H1 (cell line): Measurements from ENCODE around the gene ARHGEF25. TPM values are rescaled to one million over a fixed set of nuclear protein-coding genes. Genes with fewer than 3 reads are reported as not detected.
A peak's percentile ranks its signal among the peaks of the same experiment; 100 is the strongest.

Source experiments
- CTCF ChIA-PET: fragments of 300-600 bp; sonication (Branson Sonifier 250); formaldehyde crosslinking; loops from one replicate; lab custom pipeline; 2021; ENCODE audit not compliant: partially characterized antibody; lab: Charles Lee
- POLR2A ChIA-PET: fragments of 300-600 bp; sonication (Branson Sonifier 250); formaldehyde crosslinking; loops from one replicate; lab custom pipeline; 2021; ENCODE audit warnings: inconsistent platforms; ENCODE audit not compliant: partially characterized antibody; lab: Charles Lee
- DNase-seq, 2 experiments: peaks; one replicate each; pipeline versions ENCODE4 v3.0.0 to v3.0.0-alpha.2; 2010 to 2022; ENCODE audit warnings: low spot score in 2 of 2, low read depth in 1 of 2, mixed read lengths in 1 of 2
- FAIRE-seq: peaks from 2 replicates; lab custom pipeline; 2011; peaks lifted over from hg19 to GRCh38; lab: Jason Lieb, UNC
- H2AFZ ChIP-seq: 2 replicates; pipeline ENCODE4 v1.8.1; 2012; ENCODE audit warnings: low read length, inconsistent platforms
- H2AK5ac ChIP-seq: 2 replicates; pipeline ENCODE4 v1.6.1; 2013; ENCODE audit warnings: low read depth, low read length
- H2BK120ac ChIP-seq: replicated peaks from 2 replicates; pipeline ENCODE3; 2013; ENCODE audit warnings: low read depth, low read length, inconsistent platforms
- H2BK12ac ChIP-seq: 2 replicates; pipeline ENCODE4 v1.6.1; 2013; ENCODE audit warnings: low read depth, low read length
- H2BK15ac ChIP-seq: 2 replicates; pipeline ENCODE4 v1.6.1; 2013; ENCODE audit warnings: low read length
- H2BK20ac ChIP-seq: 2 replicates; pipeline ENCODE4 v1.6.1; 2013; ENCODE audit warnings: low read length
- H2BK5ac ChIP-seq: 2 replicates; pipeline ENCODE4 v1.6.1; 2013; ENCODE audit warnings: low read depth, low read length
- H3K14ac ChIP-seq: 2 replicates; pipeline ENCODE4 v1.6.1; 2013; ENCODE audit warnings: inconsistent platforms; ENCODE audit not compliant: insufficient read length
- H3K18ac ChIP-seq: 2 replicates; pipeline ENCODE4 v1.6.1; 2013; ENCODE audit warnings: low read length; ENCODE audit errors: extremely low read depth
- H3K23ac ChIP-seq: 2 replicates; pipeline ENCODE4 v1.6.1; 2013; ENCODE audit warnings: inconsistent platforms; ENCODE audit not compliant: insufficient read length
- H3K23me2 ChIP-seq: 2 replicates; pipeline ENCODE4 v1.6.1; 2013; ENCODE audit warnings: low read depth, low read length
- H3K27ac ChIP-seq: 2 replicates; pipeline ENCODE4 v1.6.1; 2011; ENCODE audit warnings: low read depth, low read length, inconsistent platforms
- H3K27me3 ChIP-seq, 4 experiments: replicated peaks in 1 of 4; 1 replicate in 1 of 4; 2 replicates in 3 of 4; pipeline versions ENCODE4 v1.6.1 to v1.8.1; 2011 to 2013; ENCODE audit warnings: low read length in 3 of 4, mild to moderate bottlenecking in 3 of 4, inconsistent platforms in 2 of 4, mixed read lengths in 2 of 4, moderate library complexity in 1 of 4; ENCODE audit not compliant: control insufficient read depth in 3 of 4, insufficient read depth in 3 of 4; ENCODE audit errors: extremely low read depth in 1 of 4
- H3K36me3 ChIP-seq, 4 experiments: 2 replicates each; pipeline versions ENCODE4 v1.6.1 to v1.8.1; 2011 to 2013; ENCODE audit warnings: mild to moderate bottlenecking in 4 of 4, low read length in 3 of 4, moderate library complexity in 2 of 4, control low read depth in 1 of 4, inconsistent platforms in 1 of 4; ENCODE audit not compliant: insufficient read depth in 4 of 4, control insufficient read depth in 2 of 4
- H3K4ac ChIP-seq: replicated peaks from 2 replicates; pipeline ENCODE3; 2013; ENCODE audit warnings: low read length, low read depth, mixed read lengths, inconsistent platforms; ENCODE audit not compliant: insufficient read length
- H3K4me1 ChIP-seq, 4 experiments: replicated peaks in 1 of 4; 1 replicate in 1 of 4; 2 replicates in 3 of 4; pipeline versions ENCODE4 v1.6.1 to v1.8.1; 2011 to 2013; ENCODE audit warnings: low read length in 3 of 4, inconsistent platforms in 2 of 4, mixed read lengths in 1 of 4; ENCODE audit not compliant: insufficient read depth in 4 of 4, control insufficient read depth in 3 of 4
- H3K4me2 ChIP-seq, 2 experiments: 2 replicates each; pipeline versions ENCODE4 v1.6.1 to v1.8.1; 2011 to 2013; ENCODE audit warnings: low read depth in 2 of 2, low read length in 2 of 2, control low read depth in 1 of 2, inconsistent platforms in 1 of 2, mild to moderate bottlenecking in 1 of 2; ENCODE audit not compliant: insufficient read depth in 1 of 2
- H3K4me3 ChIP-seq, 4 experiments: fragments of 200-600, 300-600 bp in 1 of 4; sonication (generic), shearing (Covaris generic), sonication (Bioruptor Twin) in 1 of 4; 2 replicates each; pipeline versions ENCODE4 v1.5.1 to v1.8.1; 2011 to 2016; ENCODE audit warnings: low read length in 4 of 4, low read depth in 3 of 4, control low read depth in 2 of 4, inconsistent platforms in 2 of 4, mild to moderate bottlenecking in 2 of 4, mixed read lengths in 1 of 4, moderate library complexity in 1 of 4; ENCODE audit not compliant: insufficient read depth in 2 of 4; ENCODE audit errors: extremely low read depth in 1 of 4
- H3K56ac ChIP-seq: replicated peaks from 2 replicates; pipeline ENCODE3; 2013; ENCODE audit warnings: low read depth, mild to moderate bottlenecking, mixed read lengths, low read length, inconsistent platforms; ENCODE audit not compliant: insufficient read length
- H3K79me1 ChIP-seq: 2 replicates; pipeline ENCODE4 v1.6.1; 2013; ENCODE audit warnings: low read depth, low read length, control low read depth
- H3K79me2 ChIP-seq, 2 experiments: 2 replicates each; pipeline versions ENCODE4 v1.6.1 to v1.8.1; 2012 to 2013; ENCODE audit warnings: low read length in 2 of 2, mild to moderate bottlenecking in 2 of 2, inconsistent platforms in 1 of 2; ENCODE audit not compliant: insufficient read depth in 2 of 2, control insufficient read depth in 1 of 2
- H3K9ac ChIP-seq, 4 experiments: replicated peaks in 1 of 4; 1 replicate in 1 of 4; 2 replicates in 3 of 4; pipeline versions ENCODE4 v1.6.1 to v1.8.1; 2011 to 2013; ENCODE audit warnings: low read depth in 3 of 4, low read length in 3 of 4, control low read depth in 2 of 4, mild to moderate bottlenecking in 2 of 4, moderate library complexity in 2 of 4, inconsistent platforms in 1 of 4; ENCODE audit errors: extremely low read depth in 1 of 4
- H3K9me3 ChIP-seq, 2 experiments: 2 replicates each; pipeline versions ENCODE4 v1.6.1 to v1.8.1; 2012 to 2013; ENCODE audit warnings: mild to moderate bottlenecking in 2 of 2, moderate library complexity in 2 of 2, control low read depth in 1 of 2, inconsistent platforms in 1 of 2, low read depth in 1 of 2, low read length in 1 of 2, mixed read lengths in 1 of 2; ENCODE audit not compliant: insufficient read depth in 2 of 2
- H4K20me1 ChIP-seq, 2 experiments: replicated peaks in 1 of 2; 2 replicates each; pipeline versions ENCODE3 to v1.8.1; 2011 to 2013; ENCODE audit warnings: inconsistent platforms in 2 of 2, low read length in 2 of 2, mild to moderate bottlenecking in 1 of 2; ENCODE audit not compliant: insufficient read depth in 2 of 2, control insufficient read depth in 1 of 2
- H4K5ac ChIP-seq: 2 replicates; pipeline ENCODE4 v1.6.1; 2013; ENCODE audit warnings: low read length, low read depth, mixed read lengths, inconsistent platforms; ENCODE audit not compliant: insufficient read length
- H4K8ac ChIP-seq: 2 replicates; pipeline ENCODE4 v1.8.0; 2013; ENCODE audit warnings: mild to moderate bottlenecking, moderate library complexity, low read length, inconsistent platforms; ENCODE audit not compliant: insufficient read depth; ENCODE audit errors: extremely low read depth
- H4K91ac ChIP-seq: replicated peaks from 2 replicates; pipeline ENCODE3; 2013; ENCODE audit warnings: low read length, mixed read lengths, inconsistent platforms; ENCODE audit not compliant: insufficient read length
- ASH2L ChIP-seq: fragments of 200-600, 300-600 bp; sonication (generic); IDR thresholded peaks from one replicate; pipeline ENCODE4 v1.7.1; 2017; ENCODE audit warnings: low read length
- EZH2 ChIP-seq: fragments of 200-600 bp; sonication (generic); IDR thresholded peaks from 2 replicates; pipeline ENCODE4 v1.7.1; 2012; ENCODE audit warnings: low read depth, mild to moderate bottlenecking, moderate library complexity, low read length, inconsistent platforms; ENCODE audit not compliant: severe bottlenecking
- FOSL1 ChIP-seq: IDR thresholded peaks from 2 replicates; pipeline ENCODE4 v1.6.1; 2011; ENCODE audit warnings: mild to moderate bottlenecking, low read depth, low read length, moderate library complexity; ENCODE audit not compliant: insufficient read depth
- HDAC6 ChIP-seq: IDR thresholded peaks from one replicate; pipeline ENCODE4 v1.7.1; 2012; ENCODE audit warnings: low read depth, mild to moderate bottlenecking, inconsistent platforms, low read length, moderate library complexity
- JUND ChIP-seq: IDR thresholded peaks from 2 replicates; pipeline ENCODE4 v1.6.1; 2011; ENCODE audit warnings: mild to moderate bottlenecking, improper control_type of control experiment, low read length
- KDM1A ChIP-seq: fragments of 200-600, 300-600 bp; sonication (generic); IDR thresholded peaks from 2 replicates; pipeline ENCODE4 v1.7.1; 2016; ENCODE audit warnings: mild to moderate bottlenecking, low read length, borderline replicate concordance
- NRF1 ChIP-seq: IDR thresholded peaks from 2 replicates; pipeline ENCODE4 v1.6.1; 2011; ENCODE audit warnings: mild to moderate bottlenecking, low read depth, low read length, improper control_type of control experiment
- RXRA ChIP-seq: IDR thresholded peaks from 2 replicates; pipeline ENCODE4 v1.6.1; 2011; ENCODE audit warnings: low read depth, mild to moderate bottlenecking, low read length, moderate library complexity; ENCODE audit not compliant: insufficient read depth
- SAP30 ChIP-seq: fragments of 300-600 bp; sonication (generic); IDR thresholded peaks from 2 replicates; pipeline ENCODE4 v1.7.1; 2012; ENCODE audit warnings: low read length, moderate library complexity, mild to moderate bottlenecking, inconsistent platforms; ENCODE audit not compliant: insufficient read depth, insufficient replicate concordance
- SP1 ChIP-seq: IDR thresholded peaks from 2 replicates; pipeline ENCODE4 v1.6.1; 2011; ENCODE audit warnings: low read depth, low read length
- SRF ChIP-seq: IDR thresholded peaks from 2 replicates; pipeline ENCODE4 v1.6.1; 2011; ENCODE audit warnings: mild to moderate bottlenecking, low read depth, low read length, moderate library complexity
- SUZ12 ChIP-seq: fragments of 200-600 bp; sonication (generic); IDR thresholded peaks from 2 replicates; pipeline ENCODE4 v1.6.1; 2012; ENCODE audit warnings: mild to moderate bottlenecking, inconsistent platforms, low read length, moderate library complexity, mixed read lengths
- WGBS, 2 experiments: shearing (Covaris generic) in 1 of 2; methylation state at CpG; one replicate each; pipeline versions ENCODE4 v1.1.6 to v1.1.7; 2013 to 2015; ENCODE audit warnings: low lambda C conversion rate in 2 of 2, mixed read lengths in 2 of 2, inconsistent platforms in 1 of 2, low coverage in 1 of 2, missing lambda C conversion rate in 1 of 2; ENCODE audit not compliant: insufficient replicate concordance in 2 of 2, insufficient coverage in 1 of 2, insufficient read length in 1 of 2; ENCODE audit errors: extremely low coverage in 1 of 2, missing lambda C conversion rate in 1 of 2; 5-methylcytosine and 5-hydroxymethylcytosine counted together
- polyA plus RNA-seq, 7 experiments: library from polyadenylated mRNA; depleted of rRNA in 3 of 7; stranded (reverse) in 5 of 7; unstranded in 2 of 7; fragments of >200 nt in 5 of 7; fragments of 200-250 nt in 2 of 7; gene quantifications; 1 replicate in 5 of 7; 2 replicates in 1 of 7; 4 replicates in 1 of 7; pipeline versions ENCODE4 v1.2.1 to v1.2.3, GENCODE V29; 2011 to 2013; ENCODE audit warnings: missing spikeins in 2 of 7, mixed read lengths in 2 of 7
- total RNA-seq: library from RNA; stranded (reverse); fragmentation: NEBNext Ultra II Directional; extraction: Animal tissue kit (Norgen Biotek cat#: 25700); gene quantifications from 2 replicates; pipeline ENCODE4 v1.2.1, GENCODE V29; 2021

The ARHGEF25 gene
- total and polyA plus RNA-seq, 2 of the 8 experiments (the other 6 are each of a cell fraction or from before 2014, with no cell fraction given): 5.9 to 8.8 TPM

GRCh38 chr12:57592551-57593165, 18.6 kb upstream of the ARHGEF25 start:
- Histone ChIP-seq H3K56ac (no peak overlapping the region), H4K8ac (no peak overlapping the region), H4K91ac (no peak overlapping the region), H2AK5ac (no peak overlapping the region), H3K27me3 (no peaks in the 10 kb centered on the region), H3K18ac (no peak overlapping the region), H3K9ac (no peak overlapping the region), H3K4me3 (peak overlapping the region in 1 of 4 experiments; percentile 95; a peak in 2 of 8 replicates), H3K4me1 (peaks cover 2 to 7% (median 3%) of the 10 kb centered on the region in 4 experiments; a peak in 6 of 7 replicates), H3K23me2 (peaks cover 15% of the 10 kb centered on the region; the same call in 1 of the 2 replicates), H2BK12ac (no peak overlapping the region), H4K20me1 (peaks cover 2 to 4% of the 10 kb centered on the region in 2 experiments), H2AFZ (no peak overlapping the region), H3K4me2 (peak overlapping the region in 1 of 2 experiments; percentile 83; a peak in 1 of 4 replicates), H3K36me3 (peaks cover 0 to 8% (median 3%) of the 10 kb centered on the region in 4 experiments; a peak in 2 of 8 replicates), H3K27ac (no peak overlapping the region), H2BK5ac (no peak overlapping the region), H2BK15ac (no peak overlapping the region), H3K23ac (no peak overlapping the region), H3K9me3 (no peaks in the 10 kb centered on the region), H3K79me2 (peaks cover 5 to 20% of the 10 kb centered on the region in 2 experiments; a peak in 3 of 4 replicates), H2BK120ac (no peak overlapping the region), H3K14ac (no peak overlapping the region), H2BK20ac (no peak overlapping the region), H3K4ac (no peak overlapping the region), H3K79me1 (0 out of 2 replicates have a peak, but pooled peaks cover 3% of the 10 kb centered on the region), H4K5ac (no peak overlapping the region)
- no peak for FAIRE-seq
- ChIA-PET POLR2A (interaction anchor here (1.2 to 6.2 kb wide), 8 partner anchors 8 to 152 kb away, joined by 3 to 60 read pairs (median 5); partner anchors contain the start of genes ARHGEF25, DTX3 and TSPAN31), CTCF (interaction anchor here (0.8 to 6.1 kb wide), 14 partner anchors 10 to 149 kb away, joined by 3 to 40 read pairs (median 5); partner anchors contain the start of genes DTX3 and OS9)
- 88% methylated on average over 2 of the region's 2 CpGs; no CpG with 5 or more reads in 1 of the 2 experiments for WGBS, 2 experiments
- DNase-seq: no peak
- TF ChIP-seq SAP30 (no peak), EZH2 (no peak), HDAC6 (no peak), RXRA (no peak), SUZ12 (no peak), NRF1 (no peak), FOSL1 (no peak), JUND (no peak), SP1 (no peak), SRF (no peak), ASH2L (no peak), KDM1A (no peak)
